ENCODE results near the gene ATOH7.
"Not testable (repeated sequence)": the region's sequence is repeated elsewhere in the genome, so short reads cannot be mapped to it uniquely, and the experiment has no call there.

The ATOH7 gene

GRCh38 chr10:68249297-68249696 lies 17.4 kb upstream of the ATOH7 start:
- TF ChIP-seq CTCF (IDR thresholded peaks at IDR 0.05; ENCODE audit: low read length) (no peak), EZH2 (IDR thresholded peaks at IDR 0.05; ENCODE audit: borderline replicate concordance, low read length) (no peak)
- no peak overlapping the region for H3K9ac ChIP-seq (ENCODE audit: low read length)
- H3K36me3 ChIP-seq (ENCODE audit: insufficient read depth, low read length), result no peaks in the 10 kb centered on the region
- H3K4me1 ChIP-seq (ENCODE audit: insufficient read depth, low read length, severe bottlenecking), result peaks cover 5% of the 10 kb centered on the region
- no peak overlapping the region for H3K4me2 ChIP-seq (ENCODE audit: low read length)
- H3K4me3 ChIP-seq (ENCODE audit: low read depth, low read length, poor library complexity, severe bottlenecking), result no peak overlapping the region
- no peaks in the 10 kb centered on the region for H3F3A ChIP-seq (ENCODE audit: insufficient read depth, low read length)
- H2AFZ ChIP-seq (ENCODE audit: low read length), result no peak overlapping the region
- H3K9me3 ChIP-seq (ENCODE audit: low read length), result no peaks in the 10 kb centered on the region
- H3K79me2 ChIP-seq (ENCODE audit: insufficient read depth, low read length), result no peaks in the 10 kb centered on the region
- H3K27ac ChIP-seq (ENCODE audit: low read depth, low read length, poor library complexity, severe bottlenecking), result no peak overlapping the region
- H3K27me3 ChIP-seq (ENCODE audit: insufficient read depth, low read length), result no peaks in the 10 kb centered on the region
- H3K9me2 ChIP-seq (ENCODE audit: low read depth, low read length), result no peaks in the 10 kb centered on the region
- H4K20me1 ChIP-seq (ENCODE audit: insufficient read depth, low read length), result no peaks in the 10 kb centered on the region

GRCh38 chr10:68247931-68248330 lies 16.0 kb upstream of the ATOH7 start:
- Histone ChIP-seq H3K4me2 (ENCODE audit: low read length) (no peak overlapping the region), H3F3A (ENCODE audit: insufficient read depth, low read length) (no peaks in the 10 kb centered on the region), H3K9me2 (ENCODE audit: low read depth, low read length) (no peaks in the 10 kb centered on the region), H3K4me1 (ENCODE audit: insufficient read depth, low read length, severe bottlenecking) (peaks cover 5% of the 10 kb centered on the region), H4K20me1 (ENCODE audit: insufficient read depth, low read length) (no peaks in the 10 kb centered on the region), H2AFZ (ENCODE audit: low read length) (no peak overlapping the region), H3K27me3 (ENCODE audit: insufficient read depth, low read length) (no peaks in the 10 kb centered on the region), H3K36me3 (ENCODE audit: insufficient read depth, low read length) (no peaks in the 10 kb centered on the region), H3K9ac (ENCODE audit: low read length) (no peak overlapping the region), H3K4me3 (ENCODE audit: low read depth, low read length, poor library complexity, severe bottlenecking) (no peak overlapping the region), H3K9me3 (ENCODE audit: low read length) (no peaks in the 10 kb centered on the region), H3K27ac (ENCODE audit: low read depth, low read length, poor library complexity, severe bottlenecking) (no peak overlapping the region), H3K79me2 (ENCODE audit: insufficient read depth, low read length) (no peaks in the 10 kb centered on the region)
- no peak for TF ChIP-seq CTCF (IDR thresholded peaks at IDR 0.05; ENCODE audit: low read length)
- TF ChIP-seq EZH2 (IDR thresholded peaks at IDR 0.05; ENCODE audit: borderline replicate concordance, low read length), result no peak

GRCh38 chr10:68246397-68246796 lies 14.5 kb upstream of the ATOH7 start:
- not testable (repeated sequence) for H3K9me2 ChIP-seq (ENCODE audit: low read depth, low read length); H3K79me2 ChIP-seq (ENCODE audit: insufficient read depth, low read length); H3K27ac ChIP-seq (ENCODE audit: low read depth, low read length, poor library complexity, severe bottlenecking); H3F3A ChIP-seq (ENCODE audit: insufficient read depth, low read length); H3K4me3 ChIP-seq (ENCODE audit: low read depth, low read length, poor library complexity, severe bottlenecking); H2AFZ ChIP-seq (ENCODE audit: low read length); H3K4me2 ChIP-seq (ENCODE audit: low read length); H3K9ac ChIP-seq (ENCODE audit: low read length); H4K20me1 ChIP-seq (ENCODE audit: insufficient read depth, low read length); H3K36me3 ChIP-seq (ENCODE audit: insufficient read depth, low read length); H3K9me3 ChIP-seq (ENCODE audit: low read length); H3K27me3 ChIP-seq (ENCODE audit: insufficient read depth, low read length); H3K4me1 ChIP-seq (ENCODE audit: insufficient read depth, low read length, severe bottlenecking)

- Histone ChIP-seq H3K27ac (ENCODE audit: low read depth, low read length, poor library complexity, severe bottlenecking) (no peak overlapping the region), H3K27me3 (ENCODE audit: insufficient read depth, low read length) (no peaks in the 10 kb centered on the region), H3K9ac (ENCODE audit: low read length) (no peak overlapping the region), H3K79me2 (ENCODE audit: insufficient read depth, low read length) (no peaks in the 10 kb centered on the region), H2AFZ (ENCODE audit: low read length) (no peak overlapping the region), H3K4me3 (ENCODE audit: low read depth, low read length, poor library complexity, severe bottlenecking) (no peak overlapping the region), H3K9me2 (ENCODE audit: low read depth, low read length) (no peaks in the 10 kb centered on the region), H3K4me2 (ENCODE audit: low read length) (no peak overlapping the region), H3K36me3 (ENCODE audit: insufficient read depth, low read length) (no peaks in the 10 kb centered on the region), H4K20me1 (ENCODE audit: insufficient read depth, low read length) (no peaks in the 10 kb centered on the region), H3K4me1 (ENCODE audit: insufficient read depth, low read length, severe bottlenecking) (peaks cover 18% of the 10 kb centered on the region), H3F3A (ENCODE audit: insufficient read depth, low read length) (no peaks in the 10 kb centered on the region), H3K9me3 (ENCODE audit: low read length) (no peaks in the 10 kb centered on the region)
- no peak for TF ChIP-seq EZH2 (IDR thresholded peaks at IDR 0.05; ENCODE audit: borderline replicate concordance, low read length)
- no peak for TF ChIP-seq CTCF (IDR thresholded peaks at IDR 0.05; ENCODE audit: low read length)
These were observed 10.1 kb upstream of the ATOH7 start for GRCh38 chr10:68242051-68242450.

All from OCI-LY1 (cell line).